ENCODE results near the gene PDCD10.

Gene PDCD10

DNA sequence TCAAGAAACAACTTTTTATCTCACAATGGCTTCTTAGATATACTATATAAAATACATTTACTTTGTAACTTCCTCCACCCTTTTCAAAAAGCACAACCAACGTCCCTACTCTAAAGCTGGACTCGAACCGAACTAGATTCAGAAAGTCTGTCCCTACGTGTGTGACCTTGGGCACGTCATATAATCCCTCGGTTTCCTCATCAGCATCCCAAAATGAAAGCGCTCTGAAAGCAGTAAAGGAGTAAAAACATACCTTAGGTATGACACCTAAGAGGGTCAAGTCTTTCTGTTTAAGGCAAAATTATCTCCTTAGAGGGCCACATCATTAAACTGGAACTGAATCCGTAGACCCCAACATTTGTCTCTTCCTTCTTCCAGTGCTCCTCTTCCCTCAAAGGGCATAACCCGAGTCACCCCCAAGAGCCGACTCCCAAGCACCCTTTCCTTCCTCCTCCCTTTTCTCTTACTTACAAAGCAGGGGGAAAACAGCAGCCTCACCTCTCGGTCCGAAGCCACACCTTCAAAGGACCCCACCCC lies 663 bp downstream of the PDCD10 start:
- no peak for DNase-seq

- no peak for DNase-seq
Measured at GRCh38 chr3:167732313-167733065, 2.2 kb downstream of the PDCD10 start.

- no peak for DNase-seq
Measured at GRCh38 chr3:167731393-167731792, 3.3 kb downstream of the PDCD10 start.

DNA sequence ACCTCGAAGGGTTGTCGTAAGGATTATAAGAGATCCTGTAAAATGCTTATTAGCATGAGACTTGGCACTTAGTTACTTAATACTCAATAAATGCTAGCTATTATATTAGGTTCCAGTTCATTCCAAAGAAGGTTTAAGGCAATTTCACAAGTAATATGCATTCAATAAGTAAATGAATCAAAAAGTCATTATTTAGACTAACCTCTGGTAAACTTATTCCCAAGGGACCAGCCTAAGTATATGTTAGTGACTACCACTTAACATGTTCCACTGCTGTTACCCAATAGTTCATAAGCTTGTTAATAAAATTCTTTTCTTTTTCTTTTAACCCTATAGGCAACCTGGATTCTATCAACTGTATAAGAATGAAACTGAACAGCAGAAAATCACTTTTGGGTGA lies 5.1 kb downstream of the PDCD10 start:
- no peak for DNase-seq

- no peak for DNase-seq
Measured at GRCh38 chr3:167728632-167729323, 5.9 kb downstream of the PDCD10 start.

DNA sequence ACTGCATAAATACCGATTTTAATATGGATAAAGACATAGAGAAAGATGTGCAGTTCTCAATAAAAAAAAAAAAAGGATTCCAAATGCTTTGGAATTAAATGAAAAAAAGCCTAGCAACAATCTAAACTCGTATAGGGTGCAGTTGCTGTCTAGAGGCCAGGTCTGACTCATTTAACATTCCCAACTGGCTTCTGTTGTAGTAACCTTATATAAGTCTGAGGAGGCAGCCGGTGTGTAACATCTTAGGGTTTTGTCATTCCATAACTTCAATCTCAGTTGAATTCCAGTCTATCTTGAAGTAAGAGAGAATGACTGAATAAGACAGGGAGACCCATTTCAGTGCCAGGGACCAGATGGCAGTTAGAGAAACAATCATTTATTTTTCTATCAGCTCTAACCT lies 6.5 kb downstream of the PDCD10 start:
- no peak for DNase-seq

DNA sequence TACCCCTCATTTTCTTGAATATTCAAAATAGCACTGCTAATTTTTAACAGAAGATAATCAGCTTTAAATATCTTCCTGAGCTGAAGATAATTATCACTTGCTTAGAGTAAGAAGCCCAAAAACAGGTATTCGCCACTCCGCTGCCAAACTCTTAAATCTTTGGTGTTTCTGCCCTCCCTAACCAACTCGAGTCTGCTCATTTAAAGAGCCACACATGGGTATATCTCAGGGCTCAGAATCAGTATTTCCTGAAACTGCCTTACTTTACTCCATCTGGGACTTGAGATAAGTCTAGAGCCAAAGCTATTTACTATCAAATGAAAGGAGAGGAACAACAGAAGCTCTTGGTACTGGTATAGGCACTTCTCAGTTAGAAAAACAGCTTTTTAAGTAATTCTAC lies 10.8 kb downstream of the PDCD10 start:
- DNase-seq: no peak

- DNase-seq: no peak
Measured at GRCh38 chr3:167723025-167723512, 11.6 kb downstream of the PDCD10 start.

- DNase-seq: no peak
Measured at GRCh38 chr3:167718582-167718981, 16.1 kb downstream of the PDCD10 start.

- DNase-seq: no peak
Measured at GRCh38 chr3:167716920-167717319, 17.8 kb downstream of the PDCD10 start.

DNA sequence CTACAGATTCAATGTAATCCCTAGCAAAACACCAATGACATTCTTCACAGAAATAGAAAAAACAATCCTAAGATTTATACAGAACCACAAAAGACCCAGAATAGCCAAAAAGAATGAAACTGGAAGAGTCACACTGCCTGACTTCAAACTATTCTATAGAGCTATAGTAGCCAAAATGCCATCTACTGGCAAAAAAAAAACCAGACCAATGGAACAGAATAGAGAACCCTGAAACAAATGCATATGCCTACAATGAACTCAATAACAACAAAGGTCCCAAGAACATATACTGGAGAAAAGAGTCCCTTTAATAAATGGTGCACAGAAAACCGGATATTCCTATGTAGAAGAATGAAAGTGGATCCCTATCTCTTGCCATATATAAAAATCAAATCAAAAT lies 19.8 kb downstream of the PDCD10 start:
- DNase-seq: no peak

DNA sequence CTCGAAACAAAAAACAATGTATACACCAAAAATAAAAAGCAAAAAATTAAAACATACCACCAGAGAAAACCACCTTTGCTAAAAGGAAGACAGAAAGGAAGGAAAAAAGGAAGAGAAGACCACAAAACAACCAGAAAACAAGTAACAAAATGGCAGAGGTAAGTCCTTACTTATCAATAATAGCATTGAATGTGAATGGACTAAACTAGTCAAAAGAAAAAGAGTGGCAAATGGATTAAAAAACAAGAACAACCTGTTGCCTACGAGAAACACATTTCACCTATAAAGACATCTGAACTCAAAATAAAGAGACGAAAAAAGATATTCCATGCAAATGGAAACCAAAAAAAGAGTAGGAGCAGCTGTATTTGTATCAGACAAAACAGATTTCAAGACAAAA lies 22.2 kb downstream of the PDCD10 start:
- DNase-seq: no peak

- DNase-seq: no peak
Measured at GRCh38 chr3:167711439-167711838, 23.3 kb downstream of the PDCD10 start.

- no peak for DNase-seq
Measured at GRCh38 chr3:167710552-167710951, 24.1 kb downstream of the PDCD10 start.

DNA sequence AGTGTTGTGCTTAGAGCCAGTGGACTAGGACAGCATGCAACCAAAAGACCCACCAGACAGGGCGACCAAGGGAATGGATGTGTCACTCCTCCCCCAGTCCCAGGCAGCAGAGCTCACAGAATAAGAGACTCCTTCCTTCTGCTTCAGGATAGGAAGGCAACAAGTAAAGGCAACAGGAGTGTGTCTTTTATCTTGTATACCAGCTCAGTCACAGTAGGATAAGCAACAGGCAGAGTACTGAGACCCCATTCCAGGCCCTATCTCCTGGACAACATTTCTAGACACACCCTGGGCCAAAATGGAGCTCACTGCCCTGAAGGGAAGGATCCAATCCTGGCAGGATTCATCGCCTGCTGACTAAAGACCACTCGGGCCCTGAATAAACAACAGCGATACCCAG lies 25.0 kb downstream of the PDCD10 start:
- no peak for DNase-seq

DNA sequence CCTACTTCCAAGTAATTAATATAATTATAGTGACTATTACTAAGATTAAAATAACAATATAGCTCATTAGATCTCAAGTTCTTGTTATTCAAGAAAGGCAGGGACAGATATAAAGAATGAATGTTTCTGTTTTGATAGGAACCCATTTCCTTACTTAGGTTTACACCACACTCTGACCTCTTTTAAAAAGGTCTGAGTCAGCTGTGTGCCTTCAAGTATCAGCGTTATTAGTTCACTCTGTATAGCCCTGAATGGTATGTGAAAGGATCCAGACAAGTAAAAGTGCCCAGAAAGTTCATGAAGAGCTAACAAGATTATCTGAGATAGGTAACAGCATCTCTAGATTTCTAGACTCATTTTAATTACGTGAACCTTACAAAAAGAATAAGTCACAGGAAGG lies 28.9 kb downstream of the PDCD10 start:
- DNase-seq: no peak

- DNase-seq: no peak
Measured at GRCh38 chr3:167700926-167701325, 33.8 kb downstream of the PDCD10 start.

DNA sequence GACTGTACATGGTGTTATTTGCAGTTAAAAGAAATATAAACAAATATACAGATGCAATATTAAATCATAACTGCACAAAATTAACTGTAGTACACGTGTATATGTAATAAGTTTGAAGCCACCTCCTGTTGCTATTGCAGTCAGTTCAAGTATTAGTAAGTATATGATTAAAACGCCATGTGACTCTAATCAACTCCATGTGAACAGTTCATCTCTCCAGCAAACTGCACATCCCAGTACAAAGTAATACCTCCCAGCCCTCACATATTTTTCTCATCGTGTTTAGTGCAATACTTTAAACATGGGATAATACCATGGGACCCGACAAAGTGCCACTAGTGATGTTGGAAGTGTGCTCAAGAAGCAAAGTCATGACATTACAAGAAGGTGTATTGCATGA lies 34.6 kb downstream of the PDCD10 start:
- no peak for DNase-seq

DNA sequence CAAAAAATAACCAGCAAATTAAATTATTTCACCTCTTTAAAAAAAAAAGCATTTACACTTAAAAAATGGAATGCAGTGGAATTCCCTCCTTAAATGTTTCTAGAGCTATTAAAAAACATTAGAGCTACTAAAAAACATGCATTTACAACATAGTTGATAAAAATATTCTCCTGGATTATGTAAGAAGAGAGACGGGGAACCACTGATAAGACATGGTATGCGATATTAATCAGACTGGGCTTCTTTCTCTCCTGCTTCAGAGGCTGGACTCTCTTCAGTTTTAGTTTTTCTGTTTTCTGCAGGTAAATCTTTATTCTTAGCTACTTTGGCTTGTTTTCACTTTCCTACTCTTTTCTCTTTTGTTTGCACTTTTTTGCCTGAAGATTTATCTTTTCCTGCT lies 40.6 kb downstream of the PDCD10 start:
- no peak for DNase-seq

DNA sequence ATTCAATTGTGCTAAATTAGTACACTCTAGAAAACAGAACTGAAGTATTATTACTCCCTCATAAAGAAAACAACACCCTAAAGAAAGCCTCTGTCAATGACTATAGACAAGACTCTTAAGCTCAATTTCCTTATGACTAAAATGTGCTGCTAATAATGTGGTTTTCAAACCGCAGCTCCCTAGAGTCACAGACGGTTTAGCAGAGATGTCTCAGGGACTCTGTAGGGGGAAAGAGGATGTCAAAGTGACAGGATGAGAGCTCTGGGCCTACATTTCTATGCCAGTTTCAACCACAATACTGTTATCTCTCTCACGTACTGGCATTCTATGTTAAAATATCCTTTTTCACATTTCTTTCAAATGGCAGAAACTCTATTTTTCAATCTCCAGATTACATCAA lies 43.3 kb downstream of the PDCD10 start:
- DNase-seq: peak; percentile 96

- peak; percentile 61 for DNase-seq
Measured at GRCh38 chr3:167684388-167684993, 50.2 kb downstream of the PDCD10 start.

DNA sequence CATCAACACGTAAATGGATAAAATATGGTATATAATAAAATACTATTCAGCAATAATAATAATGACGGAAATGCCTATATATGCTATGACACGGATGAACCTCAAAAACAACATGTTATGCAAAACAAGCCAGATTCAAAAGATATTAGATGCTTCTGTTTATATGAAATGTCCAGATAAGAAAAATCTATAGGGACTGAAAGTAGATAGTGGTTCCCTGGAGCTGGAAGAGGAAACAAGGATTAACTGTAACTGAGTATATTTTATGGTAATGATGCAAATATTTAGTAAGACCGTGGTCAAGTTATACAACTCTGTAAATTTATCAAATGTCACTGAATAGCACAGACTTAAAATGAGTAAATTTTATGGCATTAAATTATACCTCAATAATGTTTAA lies 55.2 kb downstream of the PDCD10 start:
- no peak for DNase-seq

- DNase-seq: no peak
Measured at GRCh38 chr3:167675848-167676247, 58.8 kb downstream of the PDCD10 start.

DNA sequence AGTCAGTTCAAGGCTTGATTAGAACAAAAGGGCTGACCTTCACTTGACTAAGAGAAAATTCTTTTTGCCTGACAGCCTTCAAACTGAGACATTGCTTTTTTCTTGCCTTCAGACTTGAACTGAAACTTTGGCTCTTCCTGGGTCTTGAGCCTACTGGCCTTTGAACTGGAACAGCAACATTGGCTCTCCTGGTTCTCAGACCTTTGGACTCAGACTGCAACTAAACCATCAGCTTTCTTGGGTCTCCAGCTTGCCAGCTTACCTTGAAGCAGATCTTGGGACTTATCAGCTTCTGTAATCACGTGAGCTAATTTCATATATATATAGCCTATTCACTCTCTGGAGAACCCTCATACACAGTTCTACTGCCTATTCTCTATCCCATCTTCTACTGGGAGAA lies 61.5 kb downstream of the PDCD10 start:
- no peak for DNase-seq
